Cardiac fibroblast (primary cell): ENCODE results near the gene SLC17A9.

Experiments
- DNase-seq, 2 donors: peaks; one replicate each; pipeline versions ENCODE4 v3.0.0 to v3.0.0-alpha.2; 2010; ENCODE audit warnings: low read depth in 2 of 2
- H3K4me3 ChIP-seq, 2 donors: replicated peaks in 1 of 2; 1 replicate in 1 of 2; 2 replicates in 1 of 2; pipeline ENCODE4 v1.5.1; 2011; ENCODE audit warnings: low read depth in 2 of 2, low read length in 2 of 2, mild to moderate bottlenecking in 2 of 2, moderate library complexity in 1 of 2
- CTCF ChIP-seq: IDR thresholded peaks from one replicate; pipeline ENCODE4 v1.5.1; 2011; ENCODE audit warnings: low read depth, mild to moderate bottlenecking, low read length, inconsistent platforms

Gene SLC17A9

GRCh38 chr20:63004607-63005364, 52.3 kb downstream of the SLC17A9 start:
- DNase-seq, result peak in 1 of 2 donors; percentile 18

GRCh38 chr20:63005365-63005861, 52.9 kb downstream of the SLC17A9 start:
- H3K4me3 ChIP-seq, result no peak overlapping the region
- no peak for TF ChIP-seq CTCF
- peak in 1 of 2 donors; percentile 23 for DNase-seq

More at GRCh38 chr20:63004607-63005364, 52.3 kb downstream of the SLC17A9 start:
- no peak overlapping the region for H3K4me3 ChIP-seq
- TF ChIP-seq CTCF, result no peak

GRCh38 chr20:63005862-63006539, 53.5 kb downstream of the SLC17A9 start:
- peak; percentile 18 to 35 for DNase-seq
- H3K4me3 ChIP-seq, result no peak overlapping the region
- TF ChIP-seq CTCF, result no peak

- DNase-seq, result no peak
Observed at GRCh38 chr20:63006540-63007359, 54.2 kb downstream of the SLC17A9 start, which contains the start of gene BHLHE23. BHLHE23 (minus strand) TSS chr20:63006964; CDS start chr20:63006774, 190 bp downstream.

GRCh38 chr20:63007360-63007645, 54.8 kb downstream of the SLC17A9 start:
- no peak for DNase-seq
- TF ChIP-seq CTCF, result no peak
- no peak overlapping the region for H3K4me3 ChIP-seq

More at GRCh38 chr20:63006540-63007359, 54.2 kb downstream of the SLC17A9 start, which contains the start of gene BHLHE23:
- H3K4me3 ChIP-seq, result no peak within 1 kb of the TSS
- TF ChIP-seq CTCF, result no peak

- H3K4me3 ChIP-seq, result no peak overlapping the region
Observed at GRCh38 chr20:63007646-63008488, 55.4 kb downstream of the SLC17A9 start.

More at GRCh38 chr20:63007646-63008488, 55.4 kb downstream of the SLC17A9 start:
- TF ChIP-seq CTCF, result no peak
- DNase-seq, result no peak
